ENCODE data around the gene DNAJC17. TPM values are rescaled to one million over a fixed set of nuclear protein-coding genes. Genes with fewer than 3 reads are reported as not detected.

Gene DNAJC17
- total RNA-seq (2021; ENCODE audit: unreplicated experiment) (39.3 TPM), Bru-seq, nascent RNA (percentile 70 among the genes with signal in this experiment), BruChase-seq, experiment 1, labeled RNA remaining after a 2-hour chase (percentile 70 among the genes with signal in this experiment), BruChase-seq, experiment 2, labeled RNA remaining after a 6-hour chase (percentile 70 among the genes with signal in this experiment)
- polyA plus RNA-seq (2012; ENCODE audit: insufficient read length) = 47.3 TPM
- long read RNA-seq, transcript DNAJC17-201 (11 exons, 3,731 nt) = major isoform, 21 of 32 reads
- long read RNA-seq, partial matches to known transcripts = 1 of 32 reads
- long read RNA-seq, other reads (novel, unspliced or antisense) = 10 of 32 reads

DNA sequence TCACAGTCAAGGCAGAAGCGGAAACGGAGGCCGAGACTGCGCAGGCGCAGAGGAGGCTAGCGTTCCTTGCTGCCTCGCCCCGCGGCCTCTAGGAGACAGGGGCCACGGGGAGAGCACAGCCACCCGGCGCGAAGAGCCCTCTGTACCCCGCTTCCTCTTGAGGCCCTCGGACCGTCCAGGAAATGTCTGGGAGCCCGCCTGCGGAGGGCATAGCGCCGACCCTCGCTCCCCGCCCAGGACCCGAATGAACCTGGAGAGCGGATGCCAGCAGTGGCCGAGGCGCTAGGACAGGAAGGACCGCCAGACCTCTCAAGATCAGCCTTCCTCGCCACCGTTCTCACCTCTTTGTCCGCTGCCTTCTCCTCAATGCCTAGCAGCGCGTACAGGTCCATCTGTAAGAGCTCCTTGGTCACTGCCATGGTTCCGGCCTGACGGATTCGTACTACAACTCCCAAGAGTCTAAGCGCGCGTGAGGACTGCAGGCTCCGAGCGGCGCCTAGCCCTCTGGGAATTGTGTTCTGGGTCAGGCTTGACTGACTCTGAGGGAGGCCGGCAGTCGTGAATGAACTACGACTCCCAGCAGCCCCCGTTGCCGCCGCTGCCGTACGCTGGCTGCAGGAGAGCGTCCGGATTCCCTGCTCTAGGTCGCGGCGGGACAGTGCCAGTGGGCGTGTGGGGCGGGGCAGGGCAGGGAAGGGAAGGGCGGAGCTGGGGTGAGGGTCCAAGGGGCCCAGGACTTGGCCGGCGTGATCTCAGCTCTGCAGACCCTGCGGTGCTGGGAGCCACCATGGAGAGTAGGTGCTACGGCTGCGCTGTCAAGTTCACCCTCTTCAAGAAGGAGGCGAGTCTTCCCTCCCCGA lies at the start of gene DNAJC17, which contains the start of gene ZFYVE19:
Gene DNAJC17 (minus strand): TSS at position 446 of the 860 bp plus-strand sequence. CDS start 27 bp downstream, at position 419.
Gene ZFYVE19 (plus strand): TSS at position 62 of the 860 bp plus-strand sequence. CDS start 501 bp downstream, at position 563.
- Histone ChIP-seq H3K9me3 (ENCODE audit: control insufficient read depth, insufficient read depth, low read depth, low read length) (no peaks in the 10 kb centered on the region), H3K27ac (ENCODE audit: low read length) (peak within 1 kb of the TSS; percentile 94), H3K27me3 (ENCODE audit: control insufficient read depth, insufficient read depth, low read length) (no peaks in the 10 kb centered on the region), H3K4me3 (ENCODE audit: low read depth in 2 of 2, low read length in 2 of 2) (peak within 1 kb of the TSS; percentile 86 to 90), H3K36me3 (ENCODE audit: control insufficient read depth, insufficient read depth, low read length) (no peaks in the 10 kb centered on the region), H3K4me1 (ENCODE audit: control insufficient read depth, insufficient read depth, low read length) (peaks cover 10% of the 10 kb centered on the region)
- peak; percentile 62 for TF ChIP-seq POLR2AphosphoS5 (IDR thresholded peaks at IDR 0.05; ENCODE audit: low read depth, low read length)
- TF ChIP-seq, protein P1, sequence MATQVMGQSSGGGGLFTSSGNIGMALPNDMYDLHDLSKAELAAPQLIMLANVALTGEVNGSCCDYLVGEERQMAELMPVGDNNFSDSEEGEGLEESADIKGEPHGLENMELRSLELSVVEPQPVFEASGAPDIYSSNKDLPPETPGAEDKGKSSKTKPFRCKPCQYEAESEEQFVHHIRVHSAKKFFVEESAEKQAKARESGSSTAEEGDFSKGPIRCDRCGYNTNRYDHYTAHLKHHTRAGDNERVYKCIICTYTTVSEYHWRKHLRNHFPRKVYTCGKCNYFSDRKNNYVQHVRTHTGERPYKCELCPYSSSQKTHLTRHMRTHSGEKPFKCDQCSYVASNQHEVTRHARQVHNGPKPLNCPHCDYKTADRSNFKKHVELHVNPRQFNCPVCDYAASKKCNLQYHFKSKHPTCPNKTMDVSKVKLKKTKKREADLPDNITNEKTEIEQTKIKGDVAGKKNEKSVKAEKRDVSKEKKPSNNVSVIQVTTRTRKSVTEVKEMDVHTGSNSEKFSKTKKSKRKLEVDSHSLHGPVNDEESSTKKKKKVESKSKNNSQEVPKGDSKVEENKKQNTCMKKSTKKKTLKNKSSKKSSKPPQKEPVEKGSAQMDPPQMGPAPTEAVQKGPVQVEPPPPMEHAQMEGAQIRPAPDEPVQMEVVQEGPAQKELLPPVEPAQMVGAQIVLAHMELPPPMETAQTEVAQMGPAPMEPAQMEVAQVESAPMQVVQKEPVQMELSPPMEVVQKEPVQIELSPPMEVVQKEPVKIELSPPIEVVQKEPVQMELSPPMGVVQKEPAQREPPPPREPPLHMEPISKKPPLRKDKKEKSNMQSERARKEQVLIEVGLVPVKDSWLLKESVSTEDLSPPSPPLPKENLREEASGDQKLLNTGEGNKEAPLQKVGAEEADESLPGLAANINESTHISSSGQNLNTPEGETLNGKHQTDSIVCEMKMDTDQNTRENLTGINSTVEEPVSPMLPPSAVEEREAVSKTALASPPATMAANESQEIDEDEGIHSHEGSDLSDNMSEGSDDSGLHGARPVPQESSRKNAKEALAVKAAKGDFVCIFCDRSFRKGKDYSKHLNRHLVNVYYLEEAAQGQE (IDR thresholded peaks at IDR 0.05; ENCODE audit: insufficient read depth in 1 of 2, low read depth in 2 of 2, low read length in 1 of 2) = 0 out of 4 replicates have a peak, but pooled peaks of 1 of the 2 experiments have one; percentile 5
- TF ChIP-seq SIN3A (IDR thresholded peaks at IDR 0.05; ENCODE audit: borderline replicate concordance, insufficient read depth, low read depth, low read length) = no peak; the same call in 1 of the 2 replicates
- peak; percentile 49; the same call in 1 of the 2 replicates for TF ChIP-seq TCF7L2 (IDR thresholded peaks at IDR 0.05; ENCODE audit: low read depth, low read length)
- no peak for TF ChIP-seq CTCF (IDR thresholded peaks at IDR 0.05)
- ChIA-PET CTCF (interaction anchor here (0.6 to 2.0 kb wide), 4 partner anchors 25 to 85 kb away, joined by 3 to 4 read pairs (median 4); no protein-coding TSS in a partner anchor), POLR2A (interaction anchor here (0.6 kb wide), 1 partner anchor 113 kb away, joined by 3 read pairs; no protein-coding TSS in a partner anchor)
- BruUV-seq (replicated peaks) = TSS peak; percentile 90
- peak; percentile 99 for ATAC-seq
- in situ Hi-C loops (cut with HindIII; ENCODE audit: low pct_unique_long_range_greater_than_20kb, low sequenced_read_pairs) (no loop called here), intact Hi-C loops (cut with micrococcal nuclease; ENCODE audit: unreplicated experiment) (no loop called here)
- peak; percentile 90 for DNase-seq (ENCODE audit: low read depth, low spot score)

DNA sequence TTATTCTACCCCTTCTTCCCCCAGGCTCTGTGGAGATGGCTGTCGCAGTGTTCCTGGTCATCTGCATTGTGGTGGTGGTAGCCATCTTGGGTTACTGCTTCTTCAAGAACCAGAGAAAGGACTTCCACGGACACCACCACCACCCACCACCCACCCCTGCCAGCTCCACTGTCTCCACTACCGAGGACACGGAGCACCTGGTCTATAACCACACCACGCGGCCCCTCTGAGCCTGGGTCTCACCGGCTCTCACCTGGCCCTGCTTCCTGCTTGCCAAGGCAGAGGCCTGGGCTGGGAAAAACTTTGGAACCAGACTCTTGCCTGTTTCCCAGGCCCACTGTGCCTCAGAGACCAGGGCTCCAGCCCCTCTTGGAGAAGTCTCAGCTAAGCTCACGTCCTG lies 49.5 kb upstream of the DNAJC17 start:
- no TSS peak for BruUV-seq (replicated peaks)
- ChIA-PET CTCF (interaction anchor here (0.6 to 3.9 kb wide), 5 partner anchors 10 to 38 kb away, joined by 3 to 74 read pairs (median 65); partner anchors contain the start of genes RHOV and VPS18), POLR2A (no interaction called here)
- H3K27ac ChIP-seq (ENCODE audit: low read length) = no peak overlapping the region
- intact Hi-C loops (cut with micrococcal nuclease; ENCODE audit: unreplicated experiment) = no loop called here
- H3K4me1 ChIP-seq (ENCODE audit: control insufficient read depth, insufficient read depth, low read length) = peaks cover 9% of the 10 kb centered on the region; the same call in 1 of the 2 replicates
- TF ChIP-seq SIN3A (IDR thresholded peaks at IDR 0.05; ENCODE audit: borderline replicate concordance, insufficient read depth, low read depth, low read length) (no peak), TCF7L2 (IDR thresholded peaks at IDR 0.05; ENCODE audit: low read depth, low read length) (no peak), POLR2AphosphoS5 (IDR thresholded peaks at IDR 0.05; ENCODE audit: low read depth, low read length) (no peak), CTCF (IDR thresholded peaks at IDR 0.05) (no peak)
- TF ChIP-seq, protein P1 (IDR thresholded peaks at IDR 0.05; ENCODE audit: insufficient read depth in 1 of 2, low read depth in 2 of 2, low read length in 1 of 2) = no peak
- H3K4me3 ChIP-seq (ENCODE audit: low read depth in 2 of 2, low read length in 2 of 2) = no peak overlapping the region
- in situ Hi-C loops (cut with HindIII; ENCODE audit: low pct_unique_long_range_greater_than_20kb, low sequenced_read_pairs) = no loop called here
- no peaks in the 10 kb centered on the region for H3K36me3 ChIP-seq (ENCODE audit: control insufficient read depth, insufficient read depth, low read length)
- ATAC-seq (no peak), DNase-seq (ENCODE audit: low read depth, low spot score) (no peak)
- H3K9me3 ChIP-seq (ENCODE audit: control insufficient read depth, insufficient read depth, low read depth, low read length) = no peaks in the 10 kb centered on the region
- H3K27me3 ChIP-seq (ENCODE audit: control insufficient read depth, insufficient read depth, low read length) = no peaks in the 10 kb centered on the region
